Kidney (tissue), 14 donors: Measurements from ENCODE around the gene SECTM1. TPM values are rescaled to one million over a fixed set of nuclear protein-coding genes. Genes with fewer than 3 reads are reported as not detected.
A peak's percentile ranks its signal among the peaks of the same experiment; 100 is the strongest.

ENCODE experiments used
- DNase-seq, 5 donors: peaks; one replicate each; pipeline ENCODE4 v3.0.0-alpha.2; 2013 to 2020
- FAIRE-seq: peaks from 2 replicates; lab custom pipeline; 2012; peaks lifted over from hg19 to GRCh38; lab: Jason Lieb, UNC
- H3K27ac ChIP-seq, 2 donors: one replicate each; pipeline ENCODE4 v1.7.0; 2013; ENCODE audit warnings: low read depth in 2 of 2, low read length in 2 of 2, inconsistent platforms in 1 of 2
- H3K27me3 ChIP-seq: one replicate; pipeline ENCODE4 v1.7.1; 2013; ENCODE audit warnings: low read length, inconsistent platforms; ENCODE audit not compliant: control insufficient read depth, insufficient read depth
- H3K36me3 ChIP-seq, 3 donors: one replicate each; pipeline versions ENCODE4 v1.7.0 to v1.7.1; 2013; ENCODE audit warnings: low read length in 3 of 3, control low read depth in 1 of 3, inconsistent platforms in 1 of 3; ENCODE audit not compliant: insufficient read depth in 3 of 3, control insufficient read depth in 2 of 3
- H3K4me1 ChIP-seq, 3 donors: one replicate each; pipeline versions ENCODE4 v1.7.0 to v1.7.1; 2013; ENCODE audit warnings: low read length in 3 of 3, inconsistent platforms in 1 of 3, low read depth in 1 of 3; ENCODE audit not compliant: control insufficient read depth in 2 of 3, insufficient read depth in 2 of 3
- H3K4me3 ChIP-seq, 3 donors: one replicate each; pipeline versions ENCODE4 v1.7.0 to v1.8.1; 2013; ENCODE audit warnings: low read length in 3 of 3, control low read depth in 1 of 3, inconsistent platforms in 1 of 3
- H3K9ac ChIP-seq, 3 donors: one replicate each; pipeline versions ENCODE4 v1.7.0 to v1.7.1; 2013; ENCODE audit warnings: low read length in 3 of 3, control low read depth in 1 of 3, inconsistent platforms in 1 of 3
- H3K9me3 ChIP-seq, 3 donors: one replicate each; pipeline versions ENCODE4 v1.7.0 to v1.7.1; 2013; ENCODE audit warnings: low read length in 3 of 3, control low read depth in 1 of 3, inconsistent platforms in 1 of 3; ENCODE audit not compliant: control insufficient read depth in 2 of 3, insufficient read depth in 1 of 3
- CTCF ChIP-seq: IDR thresholded peaks from 3 replicates; pipeline ENCODE4 v1.5.1; 2012; ENCODE audit warnings: mild to moderate bottlenecking, moderate library complexity, borderline replicate concordance; ENCODE audit not compliant: insufficient read depth; ENCODE audit errors: extremely low read depth
- intact Hi-C: fragments of 100-400 bp; cut with DNase I; formaldehyde crosslinking; loops from one replicate; pipeline ENCODE4 v1.11.1; 2022
- polyA plus RNA-seq: library from polyadenylated mRNA; stranded (reverse); fragments of 350-450 nt; fragmentation: Illumina TruSeq; extraction: RNeasy Lipid Tissue Mini Kit (QIAGEN cat#74804); gene quantifications from one replicate; pipeline ENCODE4 v1.2.3, GENCODE V29; 2014; ENCODE audit warnings: low read depth, low replicate concordance; ENCODE audit not compliant: insufficient read depth
- total RNA-seq: library from RNA; stranded (reverse); fragmentation: NEBNext Ultra II Directional; extraction: Animal tissue kit (Norgen Biotek cat#: 25700); gene quantifications from one replicate; pipeline ENCODE4 v1.2.1, GENCODE V29; 2021
- donor health status: control.
- donor health status: control.
- donor health status: control.
- donor health status: control.
- donor health status: control.
- donor health status: DM: yes; HTN: yes; CAD: no.
- donor health status: Normal renal cell carcinoma (clear cell type).

SECTM1 gene
- total and polyA plus RNA-seq, 2 donors from 2014 or later = 15.4 to 87.5 TPM

GRCh38 chr17:82304826-82305726 is 28.5 kb downstream of the SECTM1 start:
- Histone ChIP-seq H3K4me3 (no peak overlapping the region), H3K36me3 (no peaks in the 10 kb centered on the region), H3K27me3 (no peaks in the 10 kb centered on the region), H3K4me1 (peaks cover 0 to 10% (median 0%) of the 10 kb centered on the region in 3 donors), H3K9me3 (no peaks in the 10 kb centered on the region), H3K27ac (no peak overlapping the region), H3K9ac (no peak overlapping the region)
- no peak for TF ChIP-seq CTCF
- FAIRE-seq (no peak), DNase-seq (peak in 2 of 5 donors; percentile 53 to 54)
- intact Hi-C loops = no loop called here

GRCh38 chr17:82303944-82304808 is 29.4 kb downstream of the SECTM1 start:
- DNase-seq = peak in 2 of 5 donors; percentile 59 to 86
- H3K27me3 ChIP-seq = no peaks in the 10 kb centered on the region
- no peaks in the 10 kb centered on the region for H3K9me3 ChIP-seq
- no peak overlapping the region for H3K27ac ChIP-seq
- H3K4me1 ChIP-seq = peaks cover 0 to 12% (median 0%) of the 10 kb centered on the region in 3 donors
- no peak overlapping the region for H3K9ac ChIP-seq
- no peak overlapping the region for H3K4me3 ChIP-seq
- TF ChIP-seq CTCF = no peak
- intact Hi-C loops = no loop called here
- no peak for FAIRE-seq
- H3K36me3 ChIP-seq = no peaks in the 10 kb centered on the region

- Histone ChIP-seq H3K27me3 (no peaks in the 10 kb centered on the region), H3K4me3 (no peak overlapping the region), H3K27ac (peak overlapping the region in 1 of 2 donors; percentile 17), H3K4me1 (peaks cover 0 to 17% (median 7%) of the 10 kb centered on the region in 3 donors), H3K9me3 (no peaks in the 10 kb centered on the region), H3K36me3 (no peaks in the 10 kb centered on the region), H3K9ac (no peak overlapping the region)
- DNase-seq (peak in 3 of 5 donors; percentile 36 to 64 (median 46)), FAIRE-seq (no peak)
- intact Hi-C loops = no loop called here
- no peak for TF ChIP-seq CTCF
Measured at GRCh38 chr17:82302991-82303943, 30.3 kb downstream of the SECTM1 start.
